ENCODE results near the gene ANXA4.
"Not testable (repeated sequence)": the region's sequence is repeated elsewhere in the genome, so short reads cannot be mapped to it uniquely, and the experiment has no call there.

ANXA4 gene

GRCh38 chr2:69723791-69724190, 18.1 kb upstream of the ANXA4 start:
- DNase-seq = no peak

- peak; percentile 94 to 97 for DNase-seq
Observed at GRCh38 chr2:69724540-69725159, 17.3 kb upstream of the ANXA4 start.

- DNase-seq = no peak
Observed at GRCh38 chr2:69725706-69726360, 16.1 kb upstream of the ANXA4 start.

GRCh38 chr2:69729266-69729665, 12.7 kb upstream of the ANXA4 start:
- no peak for DNase-seq

GRCh38 chr2:69729781-69730180, 12.2 kb upstream of the ANXA4 start:
- no peak for DNase-seq

- no peak for DNase-seq
Observed at GRCh38 chr2:69731147-69731970, 10.6 kb upstream of the ANXA4 start.

- no peak for DNase-seq
Observed at GRCh38 chr2:69733342-69734034, 8.4 kb upstream of the ANXA4 start.

GRCh38 chr2:69734035-69734611, 7.8 kb upstream of the ANXA4 start:
- no peak for DNase-seq

- DNase-seq = no peak
Observed at GRCh38 chr2:69734854-69735544, 6.9 kb upstream of the ANXA4 start.

- no peak for DNase-seq
Observed at GRCh38 chr2:69735686-69736085, 6.2 kb upstream of the ANXA4 start.

GRCh38 chr2:69738149-69738548, 3.8 kb upstream of the ANXA4 start:
- not testable (repeated sequence) for DNase-seq

GRCh38 chr2:69740502-69740951, 1.4 kb upstream of the ANXA4 start:
- DNase-seq = no peak

GRCh38 chr2:69741229-69741574, 732 bp upstream of the ANXA4 start:
- DNase-seq = peak; percentile 48 to 63

- DNase-seq = peak in 1 of 2 experiments; percentile 25
Observed at GRCh38 chr2:69742322-69742952, 503 bp downstream of the ANXA4 start.

GRCh38 chr2:69743847-69744264, 1.9 kb downstream of the ANXA4 start:
- DNase-seq = no peak

- no peak for DNase-seq
Observed at GRCh38 chr2:69744456-69744855, 2.5 kb downstream of the ANXA4 start.

GRCh38 chr2:69745035-69745434, 3.1 kb downstream of the ANXA4 start:
- no peak for DNase-seq

GRCh38 chr2:69750246-69750645, 8.3 kb downstream of the ANXA4 start:
- DNase-seq = no peak

- no peak for DNase-seq
Observed at GRCh38 chr2:69753659-69754363, 11.9 kb downstream of the ANXA4 start.

- no peak for DNase-seq
Observed at GRCh38 chr2:69754633-69755032, 12.7 kb downstream of the ANXA4 start.

- no peak for DNase-seq
Observed at GRCh38 chr2:69755862-69756467, 14.0 kb downstream of the ANXA4 start.
